Nephron progenitor cell (in vitro differentiated cells): ENCODE measurements around the gene RGS9BP.

Experiments used
- DNase-seq: peaks from one replicate; pipeline ENCODE4 v3.0.0; 2021
- H3K27ac Mint-ChIP-seq: 2 replicates; pipeline ENCODE4 v1.8.0; 2021; ENCODE audit warnings: mild to moderate bottlenecking, moderate library complexity, mixed read lengths
- H3K27me3 Mint-ChIP-seq: 2 replicates; pipeline ENCODE4 v1.8.0; 2021; ENCODE audit warnings: mild to moderate bottlenecking, low read depth, mixed read lengths; ENCODE audit not compliant: poor library complexity
- H3K36me3 Mint-ChIP-seq: 2 replicates; pipeline ENCODE4 v1.8.0; 2021; ENCODE audit warnings: low read depth, mixed read lengths
- H3K4me1 Mint-ChIP-seq: 2 replicates; pipeline ENCODE4 v1.8.0; 2021; ENCODE audit warnings: mixed read lengths
- H3K4me3 Mint-ChIP-seq: 2 replicates; pipeline ENCODE4 v1.8.0; 2021; ENCODE audit warnings: mild to moderate bottlenecking, moderate library complexity, mixed read lengths
- H3K9me3 Mint-ChIP-seq: 2 replicates; pipeline ENCODE4 v1.8.0; 2021; ENCODE audit warnings: mild to moderate bottlenecking, moderate library complexity, mixed read lengths
- TF ChIP-seq, protein P1 (sequence below): fragments of 200-600 bp; sonication (generic); IDR thresholded peaks from 2 replicates; pipeline ENCODE4 v1.5.0; 2021; ENCODE audit warnings: antibody characterized with exemption

Gene RGS9BP

DNA sequence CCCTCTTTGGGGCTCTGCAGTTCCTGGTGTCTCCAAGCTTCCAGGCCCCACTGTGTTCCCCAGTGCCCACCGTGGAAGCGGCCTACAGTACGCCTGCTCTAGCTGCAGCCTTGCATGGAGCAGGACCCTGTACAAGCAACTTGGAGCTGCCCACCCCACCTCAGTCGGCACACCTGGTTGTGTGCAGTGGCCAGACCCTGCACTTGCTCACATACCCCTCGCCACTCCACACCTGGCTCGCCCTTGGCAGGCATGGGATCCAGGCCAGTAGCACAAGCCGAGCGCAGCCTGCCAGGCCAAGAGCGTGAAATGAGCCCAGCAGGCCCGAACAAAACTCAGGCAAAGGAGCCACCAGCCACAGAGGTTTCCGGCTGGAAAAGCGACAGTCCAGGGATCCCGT is 37.0 kb upstream of the RGS9BP start:
- Mint-ChIP-seq H3K4me3 (no peak overlapping the region), H3K36me3 (peaks cover 71% of the 10 kb centered on the region), H3K27ac (no peak overlapping the region), H3K27me3 (no peaks in the 10 kb centered on the region), H3K9me3 (no peaks in the 10 kb centered on the region), H3K4me1 (peaks cover 5% of the 10 kb centered on the region)
- TF ChIP-seq, protein P1, sequence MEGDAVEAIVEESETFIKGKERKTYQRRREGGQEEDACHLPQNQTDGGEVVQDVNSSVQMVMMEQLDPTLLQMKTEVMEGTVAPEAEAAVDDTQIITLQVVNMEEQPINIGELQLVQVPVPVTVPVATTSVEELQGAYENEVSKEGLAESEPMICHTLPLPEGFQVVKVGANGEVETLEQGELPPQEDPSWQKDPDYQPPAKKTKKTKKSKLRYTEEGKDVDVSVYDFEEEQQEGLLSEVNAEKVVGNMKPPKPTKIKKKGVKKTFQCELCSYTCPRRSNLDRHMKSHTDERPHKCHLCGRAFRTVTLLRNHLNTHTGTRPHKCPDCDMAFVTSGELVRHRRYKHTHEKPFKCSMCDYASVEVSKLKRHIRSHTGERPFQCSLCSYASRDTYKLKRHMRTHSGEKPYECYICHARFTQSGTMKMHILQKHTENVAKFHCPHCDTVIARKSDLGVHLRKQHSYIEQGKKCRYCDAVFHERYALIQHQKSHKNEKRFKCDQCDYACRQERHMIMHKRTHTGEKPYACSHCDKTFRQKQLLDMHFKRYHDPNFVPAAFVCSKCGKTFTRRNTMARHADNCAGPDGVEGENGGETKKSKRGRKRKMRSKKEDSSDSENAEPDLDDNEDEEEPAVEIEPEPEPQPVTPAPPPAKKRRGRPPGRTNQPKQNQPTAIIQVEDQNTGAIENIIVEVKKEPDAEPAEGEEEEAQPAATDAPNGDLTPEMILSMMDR, result no peak
- DNase-seq, result no peak

DNA sequence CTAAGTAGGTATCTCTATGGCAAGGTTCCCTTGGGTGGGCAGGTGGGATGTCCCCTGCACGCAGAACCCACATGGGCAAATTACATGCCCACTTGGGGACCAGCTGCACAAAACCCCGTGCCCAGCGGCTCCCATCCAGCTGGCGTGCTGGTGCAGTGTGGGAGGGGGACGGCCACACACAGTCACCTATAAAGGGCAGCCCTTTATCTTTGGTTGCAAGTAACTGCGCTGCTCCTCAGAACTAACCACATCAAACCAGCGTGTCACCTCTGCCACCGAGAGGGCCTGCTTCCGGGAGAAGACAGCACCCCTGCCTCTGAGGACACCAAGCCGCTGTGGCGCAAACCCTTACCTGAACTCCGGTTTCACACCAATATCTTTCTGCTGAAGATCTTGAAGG is 32.9 kb upstream of the RGS9BP start:
- Mint-ChIP-seq H3K27ac (peak overlapping the region; percentile 21), H3K4me3 (no peak overlapping the region), H3K4me1 (peaks cover 9% of the 10 kb centered on the region), H3K27me3 (peaks cover 3% of the 10 kb centered on the region), H3K9me3 (no peaks in the 10 kb centered on the region), H3K36me3 (peaks cover 67% of the 10 kb centered on the region)
- TF ChIP-seq, protein P1, result no peak
- no peak for DNase-seq

DNA sequence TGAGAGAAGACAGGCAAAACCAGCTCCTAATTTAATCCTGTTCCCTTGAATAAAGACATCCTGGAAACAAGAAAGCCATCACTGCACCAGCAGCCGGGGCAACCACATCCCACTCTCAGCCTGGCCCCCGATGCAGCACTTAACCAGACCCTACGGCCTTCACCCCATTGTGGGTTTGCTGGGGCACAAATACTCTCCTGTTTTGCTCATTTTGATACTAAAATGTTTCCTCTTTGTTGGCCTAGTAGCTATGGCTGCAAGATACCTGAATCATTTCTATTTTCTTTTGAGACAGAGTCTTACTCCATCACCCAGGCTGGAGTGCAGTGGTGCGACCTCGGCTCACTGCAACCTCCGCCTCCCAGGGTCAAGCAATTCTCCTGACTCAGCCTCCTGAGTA is 29.1 kb upstream of the RGS9BP start:
- no peak overlapping the region for H3K27ac Mint-ChIP-seq
- H3K27me3 Mint-ChIP-seq, result peaks cover 6% of the 10 kb centered on the region
- H3K4me3 Mint-ChIP-seq, result no peak overlapping the region
- TF ChIP-seq, protein P1, result no peak
- H3K36me3 Mint-ChIP-seq, result peaks cover 45% of the 10 kb centered on the region
- no peak for DNase-seq
- no peaks in the 10 kb centered on the region for H3K9me3 Mint-ChIP-seq
- H3K4me1 Mint-ChIP-seq, result peaks cover 12% of the 10 kb centered on the region

DNA sequence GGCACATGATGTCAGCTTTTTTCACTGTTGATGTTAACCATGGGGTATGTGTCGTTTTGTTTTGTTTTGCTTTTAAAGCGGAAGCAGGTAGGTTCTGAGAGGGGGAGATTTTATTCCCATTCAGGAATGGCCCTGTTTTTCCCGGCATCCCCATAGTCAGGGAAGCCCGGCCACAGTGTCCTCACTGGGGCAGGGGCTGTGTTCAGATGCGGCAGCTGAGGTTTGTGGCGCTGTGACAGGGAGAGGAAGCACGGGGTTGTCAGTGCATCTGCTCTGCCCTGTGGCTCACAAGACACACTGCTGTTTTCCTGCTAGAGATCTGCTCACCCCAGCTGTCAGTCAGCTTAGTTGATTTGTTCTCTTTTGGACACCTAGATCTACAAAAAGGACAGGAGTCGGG is 28.3 kb upstream of the RGS9BP start:
- no peaks in the 10 kb centered on the region for H3K9me3 Mint-ChIP-seq
- TF ChIP-seq, protein P1, result no peak
- H3K27ac Mint-ChIP-seq, result peak overlapping the region; percentile 45

DNA sequence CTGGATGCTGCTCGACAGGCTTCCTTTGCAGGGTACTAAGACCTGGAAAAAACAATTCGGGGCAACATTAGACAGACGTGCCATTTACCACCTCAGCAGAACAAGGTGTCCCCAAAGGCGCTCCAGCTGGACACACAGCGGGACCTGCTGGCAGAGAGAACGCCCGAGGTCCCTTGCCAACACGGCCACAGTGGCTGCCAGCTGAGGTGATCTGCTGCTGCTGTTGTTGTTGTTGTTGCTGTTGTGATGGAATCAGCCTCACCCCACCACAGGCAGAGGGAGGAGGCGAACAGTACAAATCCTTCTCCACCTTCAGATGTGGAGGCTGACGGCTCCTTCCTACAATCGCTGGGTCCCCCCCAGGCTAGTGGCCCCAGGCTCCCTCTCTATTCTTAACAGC is 25.9 kb upstream of the RGS9BP start:
- Mint-ChIP-seq H3K4me3 (no peak overlapping the region), H3K36me3 (peaks cover 25% of the 10 kb centered on the region), H3K27ac (peak overlapping the region; percentile 82), H3K9me3 (no peaks in the 10 kb centered on the region), H3K4me1 (peaks cover 17% of the 10 kb centered on the region), H3K27me3 (peaks cover 3% of the 10 kb centered on the region)
- DNase-seq, result no peak
- TF ChIP-seq, protein P1, result no peak

More for the DNA sequence above, 28.3 kb upstream of the RGS9BP start:
- peaks cover 17% of the 10 kb centered on the region for H3K4me1 Mint-ChIP-seq
- H3K27me3 Mint-ChIP-seq, result peaks cover 6% of the 10 kb centered on the region
- DNase-seq, result no peak
- no peak overlapping the region for H3K4me3 Mint-ChIP-seq
- peaks cover 41% of the 10 kb centered on the region for H3K36me3 Mint-ChIP-seq

DNA sequence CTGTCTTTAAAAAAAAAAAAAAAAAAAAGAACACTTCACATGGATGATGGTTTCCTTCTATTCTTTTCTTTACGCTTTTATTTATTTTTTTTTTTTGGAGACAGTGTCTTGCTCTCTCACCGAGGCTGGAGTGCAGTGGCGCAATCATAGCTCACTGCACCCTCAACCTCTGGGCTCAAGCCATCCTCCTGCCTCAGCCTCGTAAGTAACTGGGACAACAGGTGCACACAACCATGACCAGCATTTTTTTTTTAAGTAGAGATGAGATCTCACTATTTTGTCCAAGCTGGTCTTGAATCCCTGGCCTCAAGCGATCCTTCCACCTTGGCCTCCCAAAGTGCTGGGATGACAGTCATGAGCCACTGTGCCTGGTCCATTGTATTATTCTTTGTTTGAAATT is 25.0 kb upstream of the RGS9BP start:
- H3K36me3 Mint-ChIP-seq, result peaks cover 26% of the 10 kb centered on the region
- TF ChIP-seq, protein P1, result no peak
- H3K4me1 Mint-ChIP-seq, result peaks cover 17% of the 10 kb centered on the region
- H3K27me3 Mint-ChIP-seq, result peaks cover 3% of the 10 kb centered on the region
- no peak overlapping the region for H3K27ac Mint-ChIP-seq
- H3K4me3 Mint-ChIP-seq, result no peak overlapping the region
- H3K9me3 Mint-ChIP-seq, result no peaks in the 10 kb centered on the region
- DNase-seq, result no peak
